ENCODE data around the gene CX3CL1. TPM values are rescaled to one million over a fixed set of nuclear protein-coding genes. Genes with fewer than 3 reads are reported as not detected.

CX3CL1 gene
- total RNA-seq, 1 experiment from 2014 or later: 0.15 TPM

DNA sequence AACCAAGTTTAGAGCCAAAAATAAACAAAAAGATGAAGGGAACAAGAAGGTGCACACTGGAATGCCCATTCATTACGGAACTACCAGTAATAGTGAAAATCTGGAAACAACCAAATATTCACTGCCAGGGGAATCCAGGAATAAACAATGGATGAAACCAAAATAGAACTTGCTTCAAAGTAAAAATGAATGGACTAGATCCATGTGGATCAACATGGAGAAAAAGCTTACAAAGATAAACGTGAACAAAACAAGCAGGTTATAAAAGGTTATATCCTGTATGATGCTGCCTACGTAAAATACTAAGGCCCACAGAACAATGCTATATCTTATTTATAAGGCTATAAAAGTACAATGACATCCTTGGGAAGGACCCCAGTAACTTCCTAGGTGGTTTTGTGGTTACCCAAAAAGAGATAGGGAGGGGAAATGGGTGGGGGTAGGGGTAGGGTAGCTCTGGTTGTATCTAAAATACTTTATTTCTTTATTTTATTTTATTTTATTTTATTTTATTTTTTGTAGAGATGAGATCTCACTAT is 26.6 kb upstream of the CX3CL1 start:
- H3K79me2 ChIP-seq (ENCODE audit: insufficient read depth, low read length): no peaks in the 10 kb centered on the region
- no peak overlapping the region for H3K4me3 ChIP-seq (replicated peaks in 1 of 2; ENCODE audit: low read depth in 1 of 2, low read length in 2 of 2)
- H3K27me3 ChIP-seq (ENCODE audit: insufficient read depth, low read length): peaks cover 11% of the 10 kb centered on the region
- no peak overlapping the region for H3K27ac ChIP-seq (ENCODE audit: low read depth, low read length)
- H3K4me1 ChIP-seq (ENCODE audit: control insufficient read depth in 1 of 2, insufficient read depth in 2 of 2, low read length in 2 of 2): peaks cover 0 to 3% of the 10 kb centered on the region in 2 experiments; a peak in 1 of 4 replicates
- no peak for DNase-seq (ENCODE audit: low read depth, low spot score)
- H3K9me2 ChIP-seq (ENCODE audit: insufficient read depth): no peaks in the 10 kb centered on the region
- H3K36me3 ChIP-seq (ENCODE audit: control insufficient read depth in 1 of 2, insufficient read depth in 2 of 2, low read length in 2 of 2): no peaks in the 10 kb centered on the region
- no peak for ATAC-seq
- BruUV-seq (replicated peaks): no TSS peak
- no peaks in the 10 kb centered on the region for H3K9me3 ChIP-seq (ENCODE audit: control insufficient read depth in 1 of 2, insufficient read depth in 1 of 2, low read depth in 1 of 2, low read length in 2 of 2)
- no peak overlapping the region for H3K9ac ChIP-seq (ENCODE audit: low read length)
- ChIA-PET CTCF (no interaction called here), POLR2A (no interaction called here), RAD21 (ENCODE audit: low non-redundant PET in 1 of 2, low total read pairs in 2 of 2, uncharacterized antibody in 2 of 2, unreplicated experiment in 2 of 2) (no interaction called here)
- no peaks in the 10 kb centered on the region for H4K20me1 ChIP-seq (ENCODE audit: insufficient read depth)
- TF ChIP-seq, protein P1, sequence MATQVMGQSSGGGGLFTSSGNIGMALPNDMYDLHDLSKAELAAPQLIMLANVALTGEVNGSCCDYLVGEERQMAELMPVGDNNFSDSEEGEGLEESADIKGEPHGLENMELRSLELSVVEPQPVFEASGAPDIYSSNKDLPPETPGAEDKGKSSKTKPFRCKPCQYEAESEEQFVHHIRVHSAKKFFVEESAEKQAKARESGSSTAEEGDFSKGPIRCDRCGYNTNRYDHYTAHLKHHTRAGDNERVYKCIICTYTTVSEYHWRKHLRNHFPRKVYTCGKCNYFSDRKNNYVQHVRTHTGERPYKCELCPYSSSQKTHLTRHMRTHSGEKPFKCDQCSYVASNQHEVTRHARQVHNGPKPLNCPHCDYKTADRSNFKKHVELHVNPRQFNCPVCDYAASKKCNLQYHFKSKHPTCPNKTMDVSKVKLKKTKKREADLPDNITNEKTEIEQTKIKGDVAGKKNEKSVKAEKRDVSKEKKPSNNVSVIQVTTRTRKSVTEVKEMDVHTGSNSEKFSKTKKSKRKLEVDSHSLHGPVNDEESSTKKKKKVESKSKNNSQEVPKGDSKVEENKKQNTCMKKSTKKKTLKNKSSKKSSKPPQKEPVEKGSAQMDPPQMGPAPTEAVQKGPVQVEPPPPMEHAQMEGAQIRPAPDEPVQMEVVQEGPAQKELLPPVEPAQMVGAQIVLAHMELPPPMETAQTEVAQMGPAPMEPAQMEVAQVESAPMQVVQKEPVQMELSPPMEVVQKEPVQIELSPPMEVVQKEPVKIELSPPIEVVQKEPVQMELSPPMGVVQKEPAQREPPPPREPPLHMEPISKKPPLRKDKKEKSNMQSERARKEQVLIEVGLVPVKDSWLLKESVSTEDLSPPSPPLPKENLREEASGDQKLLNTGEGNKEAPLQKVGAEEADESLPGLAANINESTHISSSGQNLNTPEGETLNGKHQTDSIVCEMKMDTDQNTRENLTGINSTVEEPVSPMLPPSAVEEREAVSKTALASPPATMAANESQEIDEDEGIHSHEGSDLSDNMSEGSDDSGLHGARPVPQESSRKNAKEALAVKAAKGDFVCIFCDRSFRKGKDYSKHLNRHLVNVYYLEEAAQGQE (IDR thresholded peaks at IDR 0.05; ENCODE audit: low read depth): no peak
- TF ChIP-seq SP1 (IDR thresholded peaks at IDR 0.05; ENCODE audit: low read depth) (no peak), ZFX (IDR thresholded peaks at IDR 0.05) (no peak), EGR1 (IDR thresholded peaks at IDR 0.05; ENCODE audit: low read depth) (no peak), RAD21 (IDR thresholded peaks at IDR 0.05; ENCODE audit: low read depth) (no peak), CEBPB (IDR thresholded peaks at IDR 0.05; ENCODE audit: low read depth) (no peak), SIN3A (IDR thresholded peaks at IDR 0.05; ENCODE audit: low read depth) (no peak)
- TF ChIP-seq, protein P2, sequence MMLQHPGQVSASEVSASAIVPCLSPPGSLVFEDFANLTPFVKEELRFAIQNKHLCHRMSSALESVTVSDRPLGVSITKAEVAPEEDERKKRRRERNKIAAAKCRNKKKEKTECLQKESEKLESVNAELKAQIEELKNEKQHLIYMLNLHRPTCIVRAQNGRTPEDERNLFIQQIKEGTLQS (IDR thresholded peaks at IDR 0.05): no peak
- TF ChIP-seq, protein P3, sequence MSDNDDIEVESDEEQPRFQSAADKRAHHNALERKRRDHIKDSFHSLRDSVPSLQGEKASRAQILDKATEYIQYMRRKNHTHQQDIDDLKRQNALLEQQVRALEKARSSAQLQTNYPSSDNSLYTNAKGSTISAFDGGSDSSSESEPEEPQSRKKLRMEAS (IDR thresholded peaks at IDR 0.05): no peak
- TF ChIP-seq, protein P4, sequence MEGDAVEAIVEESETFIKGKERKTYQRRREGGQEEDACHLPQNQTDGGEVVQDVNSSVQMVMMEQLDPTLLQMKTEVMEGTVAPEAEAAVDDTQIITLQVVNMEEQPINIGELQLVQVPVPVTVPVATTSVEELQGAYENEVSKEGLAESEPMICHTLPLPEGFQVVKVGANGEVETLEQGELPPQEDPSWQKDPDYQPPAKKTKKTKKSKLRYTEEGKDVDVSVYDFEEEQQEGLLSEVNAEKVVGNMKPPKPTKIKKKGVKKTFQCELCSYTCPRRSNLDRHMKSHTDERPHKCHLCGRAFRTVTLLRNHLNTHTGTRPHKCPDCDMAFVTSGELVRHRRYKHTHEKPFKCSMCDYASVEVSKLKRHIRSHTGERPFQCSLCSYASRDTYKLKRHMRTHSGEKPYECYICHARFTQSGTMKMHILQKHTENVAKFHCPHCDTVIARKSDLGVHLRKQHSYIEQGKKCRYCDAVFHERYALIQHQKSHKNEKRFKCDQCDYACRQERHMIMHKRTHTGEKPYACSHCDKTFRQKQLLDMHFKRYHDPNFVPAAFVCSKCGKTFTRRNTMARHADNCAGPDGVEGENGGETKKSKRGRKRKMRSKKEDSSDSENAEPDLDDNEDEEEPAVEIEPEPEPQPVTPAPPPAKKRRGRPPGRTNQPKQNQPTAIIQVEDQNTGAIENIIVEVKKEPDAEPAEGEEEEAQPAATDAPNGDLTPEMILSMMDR (IDR thresholded peaks at IDR 0.05 in 2 of 3, conservative IDR thresholded peaks at IDR 0.05 in 1 of 3; ENCODE audit: borderline replicate concordance in 1 of 3, insufficient read depth in 1 of 3, low read depth in 2 of 3, low read length in 2 of 3): no peak
- TF ChIP-seq, protein P5, sequence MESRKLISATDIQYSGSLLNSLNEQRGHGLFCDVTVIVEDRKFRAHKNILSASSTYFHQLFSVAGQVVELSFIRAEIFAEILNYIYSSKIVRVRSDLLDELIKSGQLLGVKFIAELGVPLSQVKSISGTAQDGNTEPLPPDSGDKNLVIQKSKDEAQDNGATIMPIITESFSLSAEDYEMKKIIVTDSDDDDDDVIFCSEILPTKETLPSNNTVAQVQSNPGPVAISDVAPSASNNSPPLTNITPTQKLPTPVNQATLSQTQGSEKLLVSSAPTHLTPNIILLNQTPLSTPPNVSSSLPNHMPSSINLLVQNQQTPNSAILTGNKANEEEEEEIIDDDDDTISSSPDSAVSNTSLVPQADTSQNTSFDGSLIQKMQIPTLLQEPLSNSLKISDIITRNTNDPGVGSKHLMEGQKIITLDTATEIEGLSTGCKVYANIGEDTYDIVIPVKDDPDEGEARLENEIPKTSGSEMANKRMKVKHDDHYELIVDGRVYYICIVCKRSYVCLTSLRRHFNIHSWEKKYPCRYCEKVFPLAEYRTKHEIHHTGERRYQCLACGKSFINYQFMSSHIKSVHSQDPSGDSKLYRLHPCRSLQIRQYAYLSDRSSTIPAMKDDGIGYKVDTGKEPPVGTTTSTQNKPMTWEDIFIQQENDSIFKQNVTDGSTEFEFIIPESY (IDR thresholded peaks at IDR 0.05; ENCODE audit: extremely low read depth, insufficient replicate concordance, low read length): no peak
- no peak overlapping the region for H3K4me2 ChIP-seq (ENCODE audit: low read length)
- intact Hi-C loops (cut with micrococcal nuclease): no loop called here
- no peak overlapping the region for H2AFZ ChIP-seq (ENCODE audit: low read depth, low read length, poor library complexity, severe bottlenecking)

Data from HCT116 (cell line).